HEK293 (cell line): ENCODE measurements around the gene AP3B1.

Experiments
- BCL11A ChIP-seq: fragments of 450-650 bp; formaldehyde crosslinking; IDR thresholded peaks from 2 replicates; pipeline ENCODE4 v1.5.1; 2016; ENCODE audit warnings: low read depth, missing biosample characterization, missing genetic modification characterization
- BCL11B ChIP-seq: fragments of 450-650 bp; formaldehyde crosslinking; IDR thresholded peaks from 2 replicates; pipeline ENCODE4 v1.5.1; 2016; ENCODE audit warnings: low read depth, missing biosample characterization, missing genetic modification characterization
- ZBTB7A ChIP-seq: fragments of 450-650 bp; formaldehyde crosslinking; IDR thresholded peaks from 2 replicates; pipeline ENCODE4 v1.5.1; 2016; ENCODE audit warnings: low read depth, missing biosample characterization, missing genetic modification characterization
- ZNF561 ChIP-seq: fragments of 450-650 bp; IDR thresholded peaks from 2 replicates; pipeline ENCODE4 v1.5.1; 2018; ENCODE audit warnings: missing biosample characterization, missing genetic modification characterization, borderline replicate concordance
- TF ChIP-seq, protein P1 (sequence below): fragments of 450-650 bp; formaldehyde crosslinking; IDR thresholded peaks from 2 replicates; pipeline ENCODE4 v1.5.1; 2016; ENCODE audit warnings: missing biosample characterization, missing genetic modification characterization
- TF ChIP-seq, protein P2 (sequence below): fragments of 450-650 bp; formaldehyde crosslinking; IDR thresholded peaks from 2 replicates; pipeline ENCODE4 v1.5.1; 2016; ENCODE audit warnings: missing biosample characterization, missing genetic modification characterization, borderline replicate concordance
- TF ChIP-seq, protein P3 (sequence below): fragments of 450-650 bp; formaldehyde crosslinking; IDR thresholded peaks from 2 replicates; pipeline ENCODE4 v1.5.1; 2017; ENCODE audit warnings: missing biosample characterization, missing genetic modification characterization

DNA sequence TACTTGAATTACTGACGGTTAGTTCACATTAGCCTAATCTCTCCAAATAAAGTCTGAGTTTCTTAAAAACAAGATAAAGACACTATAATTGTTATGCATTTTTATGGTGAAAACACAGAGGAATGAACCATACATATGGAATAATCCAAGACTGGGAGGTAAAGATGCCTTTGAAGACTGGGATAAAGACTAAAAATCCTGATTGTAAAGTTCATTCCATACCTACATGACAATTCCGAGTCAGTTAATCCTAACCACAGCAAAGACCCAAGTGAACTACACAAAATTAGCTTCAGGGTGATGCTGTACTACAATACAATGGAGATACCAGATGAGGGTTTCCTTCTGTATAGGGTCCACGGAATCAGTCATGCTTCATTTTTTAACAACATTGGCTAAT, 6.3 kb downstream of the AP3B1 start:
- TF ChIP-seq, protein P1, sequence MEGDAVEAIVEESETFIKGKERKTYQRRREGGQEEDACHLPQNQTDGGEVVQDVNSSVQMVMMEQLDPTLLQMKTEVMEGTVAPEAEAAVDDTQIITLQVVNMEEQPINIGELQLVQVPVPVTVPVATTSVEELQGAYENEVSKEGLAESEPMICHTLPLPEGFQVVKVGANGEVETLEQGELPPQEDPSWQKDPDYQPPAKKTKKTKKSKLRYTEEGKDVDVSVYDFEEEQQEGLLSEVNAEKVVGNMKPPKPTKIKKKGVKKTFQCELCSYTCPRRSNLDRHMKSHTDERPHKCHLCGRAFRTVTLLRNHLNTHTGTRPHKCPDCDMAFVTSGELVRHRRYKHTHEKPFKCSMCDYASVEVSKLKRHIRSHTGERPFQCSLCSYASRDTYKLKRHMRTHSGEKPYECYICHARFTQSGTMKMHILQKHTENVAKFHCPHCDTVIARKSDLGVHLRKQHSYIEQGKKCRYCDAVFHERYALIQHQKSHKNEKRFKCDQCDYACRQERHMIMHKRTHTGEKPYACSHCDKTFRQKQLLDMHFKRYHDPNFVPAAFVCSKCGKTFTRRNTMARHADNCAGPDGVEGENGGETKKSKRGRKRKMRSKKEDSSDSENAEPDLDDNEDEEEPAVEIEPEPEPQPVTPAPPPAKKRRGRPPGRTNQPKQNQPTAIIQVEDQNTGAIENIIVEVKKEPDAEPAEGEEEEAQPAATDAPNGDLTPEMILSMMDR (tag by site-specific recombination): no peak
- TF ChIP-seq ZBTB7A (tag by site-specific recombination) (no peak), ZNF561 (tag by site-specific recombination) (no peak), BCL11A (tag by site-specific recombination) (no peak), BCL11B (tag by site-specific recombination) (no peak)
- TF ChIP-seq, protein P2, sequence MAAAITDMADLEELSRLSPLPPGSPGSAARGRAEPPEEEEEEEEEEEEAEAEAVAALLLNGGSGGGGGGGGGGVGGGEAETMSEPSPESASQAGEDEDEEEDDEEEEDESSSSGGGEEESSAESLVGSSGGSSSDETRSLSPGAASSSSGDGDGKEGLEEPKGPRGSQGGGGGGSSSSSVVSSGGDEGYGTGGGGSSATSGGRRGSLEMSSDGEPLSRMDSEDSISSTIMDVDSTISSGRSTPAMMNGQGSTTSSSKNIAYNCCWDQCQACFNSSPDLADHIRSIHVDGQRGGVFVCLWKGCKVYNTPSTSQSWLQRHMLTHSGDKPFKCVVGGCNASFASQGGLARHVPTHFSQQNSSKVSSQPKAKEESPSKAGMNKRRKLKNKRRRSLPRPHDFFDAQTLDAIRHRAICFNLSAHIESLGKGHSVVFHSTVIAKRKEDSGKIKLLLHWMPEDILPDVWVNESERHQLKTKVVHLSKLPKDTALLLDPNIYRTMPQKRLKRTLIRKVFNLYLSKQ: no peak
- TF ChIP-seq, protein P3, sequence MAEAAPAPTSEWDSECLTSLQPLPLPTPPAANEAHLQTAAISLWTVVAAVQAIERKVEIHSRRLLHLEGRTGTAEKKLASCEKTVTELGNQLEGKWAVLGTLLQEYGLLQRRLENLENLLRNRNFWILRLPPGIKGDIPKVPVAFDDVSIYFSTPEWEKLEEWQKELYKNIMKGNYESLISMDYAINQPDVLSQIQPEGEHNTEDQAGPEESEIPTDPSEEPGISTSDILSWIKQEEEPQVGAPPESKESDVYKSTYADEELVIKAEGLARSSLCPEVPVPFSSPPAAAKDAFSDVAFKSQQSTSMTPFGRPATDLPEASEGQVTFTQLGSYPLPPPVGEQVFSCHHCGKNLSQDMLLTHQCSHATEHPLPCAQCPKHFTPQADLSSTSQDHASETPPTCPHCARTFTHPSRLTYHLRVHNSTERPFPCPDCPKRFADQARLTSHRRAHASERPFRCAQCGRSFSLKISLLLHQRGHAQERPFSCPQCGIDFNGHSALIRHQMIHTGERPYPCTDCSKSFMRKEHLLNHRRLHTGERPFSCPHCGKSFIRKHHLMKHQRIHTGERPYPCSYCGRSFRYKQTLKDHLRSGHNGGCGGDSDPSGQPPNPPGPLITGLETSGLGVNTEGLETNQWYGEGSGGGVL (tag by site-specific recombination): no peak
